ENCODE data around the gene ADAM11. TPM values are rescaled to one million over a fixed set of nuclear protein-coding genes. Genes with fewer than 3 reads are reported as not detected.
"Not testable (repeated sequence)": the region's sequence is repeated elsewhere in the genome, so short reads cannot be mapped to it uniquely, and the experiment has no call there.

ADAM11 gene
- total RNA-seq, 8 experiments from 2014 or later = 0.15 to 10.1 (median 4.3) TPM

DNA sequence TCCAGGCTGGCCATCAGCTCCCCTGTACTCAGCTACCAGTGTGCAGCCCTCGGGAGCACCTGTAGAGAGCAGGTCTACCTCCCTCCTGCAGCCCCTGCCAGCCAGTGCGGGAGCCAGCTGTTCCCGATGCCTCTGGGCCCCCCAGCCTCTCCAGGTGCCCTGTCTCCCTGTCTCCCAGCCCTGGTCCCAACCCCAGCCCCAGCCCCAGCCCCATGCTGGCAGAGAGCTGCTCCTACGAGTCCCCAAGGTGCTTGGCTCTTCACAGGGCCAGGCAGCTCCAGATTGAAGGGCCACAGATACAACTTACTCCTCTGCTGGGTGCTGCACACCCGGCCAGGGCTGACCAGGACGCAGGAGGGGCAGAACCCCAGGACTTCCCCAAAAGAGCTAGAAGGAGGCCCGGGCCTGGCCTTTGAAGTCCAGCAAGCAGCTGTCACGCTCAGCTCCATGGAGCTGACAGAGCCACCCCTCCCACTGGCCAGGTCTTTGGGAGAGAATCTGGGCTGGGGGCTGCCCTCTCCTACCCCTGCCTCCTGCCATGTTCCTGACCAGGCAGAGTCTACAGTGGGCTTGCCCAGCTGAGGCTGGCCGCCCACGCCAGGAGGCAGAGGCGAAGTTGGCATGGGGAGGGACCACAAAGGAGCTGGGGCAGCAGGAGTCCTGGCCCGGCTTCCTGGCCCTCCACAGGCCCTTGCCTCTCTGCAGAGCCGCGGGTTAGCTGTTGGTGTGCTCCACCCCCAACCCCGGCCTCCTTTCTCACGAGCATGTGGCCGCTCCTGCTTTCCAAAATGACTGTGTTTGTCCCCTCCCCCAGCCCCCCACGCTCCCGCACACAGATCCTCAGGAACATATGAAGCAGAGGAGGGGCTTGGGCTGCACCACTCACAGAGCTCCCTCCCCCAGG lies 9.5 kb upstream of the ADAM11 start:
- peaks cover 27 to 29% of the 10 kb centered on the region in 2 donors for H3K4me1 ChIP-seq (replicated peaks in 1 of 2)
- in situ Hi-C loops (cut with MboI; ENCODE audit: low pct_unique_long_range_greater_than_20kb in 2 of 9, low sequenced_read_pairs in 9 of 9, unreplicated experiment in 9 of 9) = no loop called here
- H3K4me3 ChIP-seq = peak overlapping the region in 1 of 5 donors; percentile 26
- WGBS, 10 experiments = 27 to 48% (median 40%) methylated on average over 1 to 6 of the region's 19 CpGs; no CpG with 5 or more reads in 7 of the 10 experiments
- peak in 5 of 8 experiments; percentile 30 to 79 (median 45) for ATAC-seq (replicated peaks in 6 of 8)
- H3K27ac ChIP-seq = peak overlapping the region; percentile 62 to 70

DNA sequence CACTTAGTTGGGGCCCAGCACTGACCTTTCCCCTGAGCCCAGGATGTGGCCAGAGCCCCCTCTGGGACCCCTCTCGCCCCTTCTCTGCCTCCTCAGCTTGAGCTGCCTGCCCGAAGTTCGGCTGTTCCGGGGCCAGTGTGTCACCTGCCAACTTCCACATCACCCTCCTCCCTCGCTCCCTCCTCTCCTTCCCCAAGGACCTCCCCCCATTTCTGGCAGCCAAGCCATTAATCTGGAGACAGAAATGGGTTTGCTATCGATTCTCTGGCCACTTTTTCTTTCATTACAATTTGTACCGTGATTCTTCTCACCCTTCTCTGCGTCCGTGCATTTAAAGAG lies 8.8 kb upstream of the ADAM11 start:
- Histone ChIP-seq H3K27ac (peak overlapping the region; percentile 62 to 70), H3K4me3 (peak overlapping the region in 1 of 5 donors; percentile 26), H3K4me1 (replicated peaks in 1 of 2) (peaks cover 27 to 29% of the 10 kb centered on the region in 2 donors)
- WGBS, 10 experiments = 26 to 72% (median 35%) methylated on average over 2 to 8 of the region's 9 CpGs; no CpG with 5 or more reads in 2 of the 10 experiments
- ATAC-seq (replicated peaks in 6 of 8) = peak in 5 of 8 experiments; percentile 57 to 85 (median 77)
- in situ Hi-C loops (cut with MboI; ENCODE audit: low pct_unique_long_range_greater_than_20kb in 2 of 9, low sequenced_read_pairs in 9 of 9, unreplicated experiment in 9 of 9) = loop anchor here in 1 of 9 experiments (25.0 kb wide), 1 partner anchor 112 kb away; no protein-coding TSS in a partner anchor

DNA sequence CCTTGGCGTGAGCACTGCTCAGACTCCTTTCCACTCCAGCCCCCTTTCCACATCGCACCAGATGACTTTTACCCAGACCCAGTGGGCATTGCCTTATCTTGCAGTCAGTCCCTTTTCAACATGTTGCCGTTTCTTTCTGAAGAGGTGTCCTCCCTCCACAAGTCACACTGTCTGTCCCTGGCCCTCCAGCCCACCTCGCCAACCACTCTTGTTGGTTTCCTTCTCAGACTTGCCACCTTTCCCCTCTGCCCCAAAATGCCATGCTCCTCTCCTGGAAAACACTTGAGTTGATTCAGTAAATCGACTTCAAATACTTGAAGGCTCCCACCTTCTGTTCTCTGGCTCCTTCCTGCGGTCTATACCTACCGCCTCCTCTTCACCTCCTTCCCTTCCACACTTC lies 7.5 kb upstream of the ADAM11 start:
- ATAC-seq (replicated peaks in 6 of 8) = no peak
- Histone ChIP-seq H3K27ac (no peak overlapping the region), H3K4me1 (replicated peaks in 1 of 2) (peaks cover 27 to 29% of the 10 kb centered on the region in 2 donors), H3K4me3 (no peak overlapping the region)
- whole genome bisulfite sequencing, 10 experiments = 60 to 94% (median 85%) methylated on average over 1 to 6 of the region's 7 CpGs; no CpG with 5 or more reads in 4 of the 10 experiments
- in situ Hi-C loops (cut with MboI; ENCODE audit: low pct_unique_long_range_greater_than_20kb in 2 of 9, low sequenced_read_pairs in 9 of 9, unreplicated experiment in 9 of 9) = loop anchor here in 1 of 9 experiments (25.0 kb wide), 1 partner anchor 111 kb away; no protein-coding TSS in a partner anchor

DNA sequence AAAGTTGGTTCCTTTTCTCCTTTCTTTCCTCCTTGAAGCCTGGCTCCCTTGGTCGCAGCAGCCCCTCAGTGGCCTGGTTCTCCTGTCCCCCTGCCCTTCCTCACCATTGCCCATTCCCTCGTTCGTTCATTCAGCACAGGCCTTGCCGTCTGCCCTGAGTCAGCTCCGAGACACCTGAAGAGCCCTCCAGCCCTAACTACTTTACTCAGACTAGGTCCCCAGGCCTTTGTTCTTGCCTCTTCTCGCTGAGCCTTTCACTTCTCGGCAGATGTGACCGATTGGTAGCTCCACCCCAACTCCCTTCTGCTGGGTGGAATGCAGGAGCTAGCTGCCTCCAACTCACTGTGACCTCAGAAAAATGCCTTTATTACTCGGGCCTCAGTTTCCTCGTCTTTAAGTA lies 7.0 kb upstream of the ADAM11 start:
- 61 to 100% (median 82%) methylated on average over 1 to 9 of the region's 10 CpGs; no CpG with 5 or more reads in 1 of the 10 experiments for WGBS, 10 experiments
- in situ Hi-C loops (cut with MboI; ENCODE audit: low pct_unique_long_range_greater_than_20kb in 2 of 9, low sequenced_read_pairs in 9 of 9, unreplicated experiment in 9 of 9) = loop anchor here in 1 of 9 experiments (25.0 kb wide), 1 partner anchor 110 kb away; no protein-coding TSS in a partner anchor
- ATAC-seq (replicated peaks in 6 of 8) = no peak

DNA sequence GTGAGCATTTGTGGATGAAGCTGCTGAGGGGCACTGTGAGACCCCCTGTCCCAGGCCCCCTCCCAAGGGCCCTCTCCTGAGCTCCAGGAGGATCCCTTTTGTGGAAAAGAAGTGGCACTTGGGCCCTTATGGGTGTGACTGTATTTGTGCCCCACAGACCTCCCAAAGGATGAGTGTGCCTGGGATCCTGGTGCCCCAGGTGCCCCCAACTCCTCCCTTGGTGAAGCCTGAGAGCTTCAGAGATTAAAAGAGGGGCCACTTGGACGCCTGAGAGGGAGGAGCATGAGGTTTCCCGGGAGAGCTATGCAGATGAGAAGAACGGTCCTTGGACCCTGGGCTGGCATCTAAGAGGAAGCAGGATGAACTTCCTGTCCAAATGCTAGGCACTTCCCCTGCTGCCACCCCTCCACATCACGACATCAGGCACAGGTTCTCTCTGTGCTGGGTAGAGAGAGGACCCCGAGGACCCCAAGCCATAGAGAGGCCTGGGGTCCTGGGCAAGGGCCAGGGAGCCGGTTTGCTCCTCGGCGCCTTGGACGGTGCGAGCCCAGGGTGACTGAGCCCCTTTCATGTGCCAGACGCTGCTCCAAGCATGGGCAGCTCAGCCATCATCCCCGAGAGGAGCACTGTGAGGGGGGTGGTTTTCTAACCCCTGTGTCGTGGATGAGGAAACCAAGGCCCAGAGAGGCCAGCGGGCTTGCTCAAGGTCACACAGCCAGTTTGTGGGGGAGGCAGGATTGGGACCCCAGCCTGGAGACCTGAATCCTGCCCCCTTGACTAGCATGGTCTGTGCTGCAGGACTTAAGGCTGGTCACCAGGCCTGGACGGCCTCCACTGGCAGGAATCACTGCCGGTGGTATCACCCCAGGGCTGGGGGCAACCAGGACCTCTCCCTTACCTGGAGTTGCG lies 5.6 kb upstream of the ADAM11 start:
- H3K4me3 ChIP-seq = no peak overlapping the region
- in situ Hi-C loops (cut with MboI; ENCODE audit: low pct_unique_long_range_greater_than_20kb in 2 of 9, low sequenced_read_pairs in 9 of 9, unreplicated experiment in 9 of 9) = loop anchor here in 1 of 9 experiments (25.0 kb wide), 1 partner anchor 109 kb away; no protein-coding TSS in a partner anchor
- 70 to 100% (median 100%) methylated on average over 1 to 4 of the region's 17 CpGs; no CpG with 5 or more reads in 7 of the 10 experiments for WGBS, 10 experiments
- H3K4me1 ChIP-seq (replicated peaks in 1 of 2) = peaks cover 27 to 29% of the 10 kb centered on the region in 2 donors
- H3K27ac ChIP-seq = no peak overlapping the region
- ATAC-seq (replicated peaks in 6 of 8) = no peak

More for the DNA sequence above, 7.0 kb upstream of the ADAM11 start:
- Histone ChIP-seq H3K4me3 (no peak overlapping the region), H3K27ac (no peak overlapping the region), H3K4me1 (replicated peaks in 1 of 2) (peaks cover 27 to 29% of the 10 kb centered on the region in 2 donors)

DNA sequence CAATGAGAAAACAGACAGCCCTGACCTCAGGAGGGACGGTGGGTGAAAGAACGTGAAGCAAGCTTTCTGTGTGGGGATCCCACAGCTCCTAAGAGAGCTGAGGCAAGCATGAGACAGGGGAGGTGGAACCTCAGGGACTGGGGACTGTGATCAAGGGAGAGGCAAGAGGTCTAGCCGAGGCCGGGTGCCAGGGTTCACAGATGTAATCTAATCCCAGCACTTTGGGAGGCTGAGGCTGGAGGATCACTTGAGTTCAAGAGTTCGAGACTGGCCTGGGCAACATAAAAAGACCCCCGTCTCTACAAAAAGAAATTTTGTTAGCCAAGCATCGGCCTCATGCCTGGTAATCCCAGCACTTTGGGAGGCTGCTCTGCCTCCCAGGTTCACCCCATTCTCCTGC lies 4.5 kb upstream of the ADAM11 start:
- H3K4me3 ChIP-seq = no peak overlapping the region
- ATAC-seq (replicated peaks in 6 of 8) = no peak
- WGBS, 10 experiments = 54 to 100% (median 79%) methylated on average over 1 to 6 of the region's 7 CpGs; no CpG with 5 or more reads in 5 of the 10 experiments
- in situ Hi-C loops (cut with MboI; ENCODE audit: low pct_unique_long_range_greater_than_20kb in 2 of 9, low sequenced_read_pairs in 9 of 9, unreplicated experiment in 9 of 9) = loop anchor here in 1 of 9 experiments (25.0 kb wide), 1 partner anchor 108 kb away; no protein-coding TSS in a partner anchor
- peaks cover 18 to 19% of the 10 kb centered on the region in 2 donors for H3K4me1 ChIP-seq (replicated peaks in 1 of 2)
- no peak overlapping the region for H3K27ac ChIP-seq

DNA sequence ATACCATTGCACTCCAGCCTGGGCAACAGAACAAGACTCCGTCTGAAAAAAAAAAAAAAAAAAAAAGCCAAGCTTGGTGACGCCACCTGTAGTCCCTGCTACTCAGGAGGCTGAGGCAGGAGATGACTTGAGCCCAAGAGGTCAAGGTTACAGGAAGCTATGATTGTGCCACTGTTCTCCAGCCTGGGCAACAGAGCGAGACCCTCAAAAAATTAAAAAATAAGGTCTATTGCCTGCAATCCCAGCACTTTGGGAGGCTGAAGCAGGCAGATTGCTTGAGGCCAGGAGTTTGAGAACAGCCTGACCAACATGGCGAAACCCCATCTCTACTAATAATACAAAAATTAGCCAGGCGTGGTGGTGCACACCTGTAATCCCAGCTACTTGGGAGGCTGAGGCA lies 3.6 kb upstream of the ADAM11 start:
- in situ Hi-C loops (cut with MboI; ENCODE audit: low pct_unique_long_range_greater_than_20kb in 2 of 9, low sequenced_read_pairs in 9 of 9, unreplicated experiment in 9 of 9) = loop anchor here in 1 of 9 experiments (25.0 kb wide), 1 partner anchor 107 kb away; no protein-coding TSS in a partner anchor

GRCh38 chr17:44757045-44757917 lies 1.5 kb upstream of the ADAM11 start:
- H3K4me3 ChIP-seq = no peak overlapping the region
- peaks cover 17 to 19% of the 10 kb centered on the region in 2 donors for H3K4me1 ChIP-seq (replicated peaks in 1 of 2)
- no peak overlapping the region for H3K27ac ChIP-seq
- ATAC-seq (replicated peaks in 6 of 8) = no peak
- in situ Hi-C loops (cut with MboI; ENCODE audit: low pct_unique_long_range_greater_than_20kb in 2 of 9, low sequenced_read_pairs in 9 of 9, unreplicated experiment in 9 of 9) = loop anchor here in 1 of 9 experiments (25.0 kb wide), 1 partner anchor 105 kb away; no protein-coding TSS in a partner anchor
- 100% methylated on average over 1 of the region's 10 CpGs; no CpG with 5 or more reads in 6 of the 10 experiments for WGBS, 10 experiments

More for the DNA sequence above, 3.6 kb upstream of the ADAM11 start:
- not testable (repeated sequence) for H3K4me3 ChIP-seq; H3K27ac ChIP-seq; ATAC-seq (replicated peaks in 6 of 8)
- 83 to 100% (median 100%) methylated on average over 1 to 3 of the region's 5 CpGs; no CpG with 5 or more reads in 3 of the 10 experiments for WGBS, 10 experiments
- peaks cover 17 to 18% of the 10 kb centered on the region in 2 donors for H3K4me1 ChIP-seq (replicated peaks in 1 of 2)

DNA sequence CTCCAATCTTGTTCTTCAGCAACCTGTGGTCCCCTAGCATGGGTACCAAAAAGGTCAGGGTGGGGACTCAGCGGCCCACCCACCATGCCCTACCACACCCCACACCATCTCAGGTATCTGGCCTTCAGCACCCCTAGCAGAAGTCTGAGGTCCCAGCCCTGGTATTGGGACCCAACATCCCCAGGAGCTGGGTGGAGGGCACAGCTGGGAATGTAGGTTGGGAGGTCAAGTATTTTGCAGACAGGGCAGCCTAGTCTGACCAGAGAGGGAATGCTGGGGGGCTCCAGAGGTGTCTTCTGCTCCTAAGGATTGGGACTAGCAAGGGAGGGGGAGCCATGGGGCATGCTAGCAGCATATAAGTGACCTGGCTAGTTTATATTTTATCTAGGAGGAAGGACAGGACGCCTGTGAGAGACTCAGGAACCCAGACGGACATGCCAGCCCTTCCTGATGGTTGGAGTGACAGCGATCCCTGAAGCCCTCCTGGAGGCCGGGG lies 822 bp upstream of the ADAM11 start:
- H3K27ac ChIP-seq = no peak overlapping the region
- in situ Hi-C loops (cut with MboI; ENCODE audit: low pct_unique_long_range_greater_than_20kb in 2 of 9, low sequenced_read_pairs in 9 of 9, unreplicated experiment in 9 of 9) = loop anchor here in 1 of 9 experiments (25.0 kb wide), 1 partner anchor 104 kb away; no protein-coding TSS in a partner anchor
- ATAC-seq (replicated peaks in 6 of 8) = no peak

DNA sequence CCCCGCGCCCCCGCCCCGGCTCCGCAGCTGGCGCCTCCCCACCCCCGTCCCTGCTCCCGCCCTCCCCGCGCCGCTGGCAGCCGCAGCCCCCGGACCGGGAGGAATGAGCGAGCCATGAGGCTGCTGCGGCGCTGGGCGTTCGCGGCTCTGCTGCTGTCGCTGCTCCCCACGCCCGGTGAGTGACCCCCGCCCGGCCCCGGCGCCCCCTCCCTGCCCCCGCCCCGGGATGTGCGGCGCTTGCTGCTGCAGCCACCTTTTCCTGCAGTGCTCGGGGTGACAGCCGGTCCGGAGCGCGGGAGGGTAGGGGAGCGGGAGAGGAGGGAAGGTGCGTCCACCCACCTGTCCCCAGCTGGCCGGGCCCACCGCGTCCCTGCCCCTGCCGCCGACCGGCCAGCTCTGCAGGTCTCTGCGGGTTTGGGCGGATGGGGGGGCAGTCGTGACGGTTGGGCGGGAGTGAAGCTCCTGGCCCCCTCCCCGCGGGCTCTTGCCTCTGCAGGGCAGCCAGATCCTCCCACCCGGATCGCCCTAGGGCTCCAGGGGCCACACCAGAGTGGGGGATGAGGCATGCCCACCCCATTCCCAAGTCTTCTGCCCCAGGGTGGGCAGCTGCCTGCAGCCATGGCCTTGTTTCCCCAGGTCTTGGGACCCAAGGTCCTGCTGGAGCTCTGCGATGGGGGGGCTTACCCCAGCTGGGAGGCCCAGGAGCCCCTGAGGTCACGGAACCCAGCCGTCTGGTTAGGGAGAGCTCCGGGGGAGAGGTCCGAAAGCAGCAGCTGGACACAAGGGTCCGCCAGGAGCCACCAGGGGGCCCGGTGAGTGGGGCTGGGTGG lies 513 bp downstream of the ADAM11 start:
- ATAC-seq (replicated peaks in 6 of 8) = peak; percentile 56 to 67 (median 64)
- peak overlapping the region in 1 of 2 donors; percentile 61 for H3K27ac ChIP-seq
- WGBS, 10 experiments = 17% methylated on average over 1 of the region's 60 CpGs; no CpG with 5 or more reads in 9 of the 10 experiments
- peaks cover 17 to 19% of the 10 kb centered on the region in 2 donors for H3K4me1 ChIP-seq (replicated peaks in 1 of 2)
- peak overlapping the region; percentile 43 to 60 (median 54) for H3K4me3 ChIP-seq
- in situ Hi-C loops (cut with MboI; ENCODE audit: low pct_unique_long_range_greater_than_20kb in 2 of 9, low sequenced_read_pairs in 9 of 9, unreplicated experiment in 9 of 9) = loop anchor here in 1 of 9 experiments (25.0 kb wide), 1 partner anchor 103 kb away; no protein-coding TSS in a partner anchor

More for the DNA sequence above, 822 bp upstream of the ADAM11 start:
- Histone ChIP-seq H3K4me3 (no peak overlapping the region), H3K4me1 (replicated peaks in 1 of 2) (peaks cover 17 to 19% of the 10 kb centered on the region in 2 donors)
- 37 to 80% (median 63%) methylated on average over 1 to 3 of the region's 5 CpGs; no CpG with 5 or more reads in 5 of the 10 experiments for WGBS, 10 experiments
